SK-N-MC (cell line): ENCODE data around the gene ZCCHC24.

Experiments used
- EZH2 ChIP-seq: fragments of 200-600 bp; sonication (generic); IDR thresholded peaks from one replicate; pipeline ENCODE4 v1.6.1; 2017; ENCODE audit warnings: antibody characterized with exemption
- POLR2AphosphoS5 ChIP-seq: IDR thresholded peaks from 2 replicates; pipeline ENCODE4 v1.6.1; 2012; ENCODE audit warnings: mild to moderate bottlenecking, low read depth, low read length, borderline replicate concordance

GRCh38 chr10:79380125-79380945 lies 65.1 kb downstream of the ZCCHC24 start:
- TF ChIP-seq EZH2 = no peak
- no peak for TF ChIP-seq POLR2AphosphoS5
